SK-MEL-5 (cell line): ENCODE measurements around the gene IL12RB2. TPM values are rescaled to one million over a fixed set of nuclear protein-coding genes. Genes with fewer than 3 reads are reported as not detected.
"Not testable (repeated sequence)": the region's sequence is repeated elsewhere in the genome, so short reads cannot be mapped to it uniquely, and the experiment has no call there.

Experiments
- DNase-seq: peaks from one replicate; pipeline ENCODE4 v3.0.0-alpha.2; 2016; ENCODE audit warnings: low read depth, low spot score
- in situ Hi-C: cut with HindIII; loops from 2 replicates; pipeline ENCODE4 v1.10.0; 2016; ENCODE audit warnings: low sequenced_read_pairs, high pct_unique_total_duplicates, low pct_unique_long_range_greater_than_20kb
- total RNA-seq: library from RNA; depleted of rRNA; stranded (reverse); fragments of >200 nt; shearing (Covaris generic); gene quantifications from 2 replicates; pipeline ENCODE4 v1.2.3, GENCODE V29; 2014

IL12RB2 gene
- total RNA-seq, 1 experiment from 2014 or later = 29.8 TPM

GRCh38 chr1:67408148-67408547, 100.5 kb downstream of the IL12RB2 start:
- in situ Hi-C loops = no loop called here
- no peak for DNase-seq

DNA sequence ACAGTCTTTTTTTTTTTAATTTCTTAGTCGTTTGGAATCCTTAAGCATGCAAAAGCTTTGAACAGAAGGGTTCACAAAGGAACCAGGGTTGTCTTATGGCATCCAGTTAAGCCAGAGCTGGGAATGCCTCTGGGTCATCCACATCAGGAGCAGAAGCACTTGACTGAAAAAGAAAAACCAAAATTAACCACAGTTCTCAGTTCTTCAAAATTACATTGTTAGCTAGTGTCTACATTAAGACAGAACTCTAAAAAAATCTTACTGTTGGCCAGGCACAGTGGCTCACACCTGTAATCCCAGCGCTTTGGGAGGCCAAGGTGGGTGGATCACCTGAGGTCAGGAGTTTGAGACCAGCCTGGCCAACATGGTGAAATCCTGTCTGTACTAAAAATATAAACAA, 105.4 kb downstream of the IL12RB2 start:
- DNase-seq, in situ Hi-C loops: not testable (repeated sequence)

GRCh38 chr1:67414574-67414973, 106.9 kb downstream of the IL12RB2 start:
- in situ Hi-C loops = no loop called here
- no peak for DNase-seq

DNA sequence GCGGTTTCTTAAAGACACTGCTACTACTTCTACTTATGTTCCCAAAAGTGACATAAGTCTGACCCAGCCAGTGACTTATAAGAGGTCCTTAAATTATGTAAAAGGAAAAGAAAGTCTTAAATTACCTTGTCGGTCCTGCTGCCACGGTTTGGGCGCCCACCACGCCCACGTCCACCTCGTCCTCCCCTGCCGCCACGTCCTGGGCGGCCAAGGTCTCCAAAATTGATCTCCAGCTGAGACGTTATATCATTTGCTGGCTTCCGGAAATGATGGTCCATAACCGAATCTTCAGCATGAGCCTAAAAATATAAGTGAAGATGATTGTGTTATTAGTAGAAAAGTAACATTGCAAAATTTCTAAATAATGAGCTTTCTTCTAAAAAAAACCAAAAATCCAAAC, 107.4 kb downstream of the IL12RB2 start:
- DNase-seq = no peak
- in situ Hi-C loops = no loop called here

DNA sequence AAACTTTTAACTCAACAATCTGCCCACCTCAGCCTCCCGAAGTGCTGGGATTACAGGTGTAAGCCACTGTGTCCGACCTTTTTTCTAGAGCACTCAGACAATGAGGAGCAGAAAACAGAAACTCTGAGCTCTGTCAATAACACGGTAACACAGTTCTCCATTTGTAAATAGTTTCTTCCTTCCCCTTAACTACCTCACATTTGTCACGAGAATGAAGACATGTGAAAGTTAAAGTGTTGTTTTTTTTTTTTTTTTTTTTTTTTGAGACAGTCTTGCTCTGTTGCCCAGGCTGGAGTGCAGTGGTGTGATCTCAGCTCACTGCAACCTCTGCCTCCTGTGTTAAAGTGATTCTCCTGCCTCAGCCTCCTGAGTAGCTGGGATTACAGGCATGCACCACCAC, 110.1 kb downstream of the IL12RB2 start:
- in situ Hi-C loops, DNase-seq: not testable (repeated sequence)

DNA sequence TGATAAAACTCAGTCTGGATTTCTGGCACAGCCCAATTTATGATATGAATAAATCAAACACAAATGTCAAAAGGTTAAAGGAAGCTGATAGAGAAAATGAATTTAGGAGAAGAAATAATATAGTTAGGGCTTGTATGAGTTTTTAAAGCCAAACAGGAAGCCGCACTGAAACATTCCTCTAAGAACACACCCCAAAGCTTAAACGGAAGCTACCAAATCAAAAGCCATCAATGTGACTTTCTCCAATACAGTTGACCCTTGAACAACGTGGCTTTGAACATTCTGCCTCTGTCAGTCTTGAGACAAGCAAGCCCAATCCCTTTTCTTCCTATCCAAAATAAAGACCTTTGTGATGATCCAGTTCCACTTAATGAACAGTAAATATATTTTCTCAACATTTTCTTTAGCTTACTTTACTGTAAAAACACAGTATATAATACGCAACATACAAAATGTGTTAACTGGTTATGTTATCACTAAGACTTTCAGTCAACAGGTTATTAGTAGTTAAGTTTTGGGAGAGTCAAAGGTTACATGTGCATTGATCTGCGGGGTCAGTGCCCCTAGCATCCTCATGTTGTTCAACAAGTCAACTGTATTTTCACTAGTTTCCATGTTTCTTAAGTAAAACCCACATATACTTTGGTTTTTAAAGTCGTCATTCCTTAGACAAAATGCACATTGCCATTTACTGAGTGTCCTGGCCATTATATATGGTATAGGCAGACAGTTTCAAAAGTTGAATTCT, 111.3 kb downstream of the IL12RB2 start:
- in situ Hi-C loops = no loop called here

GRCh38 chr1:67420835-67421492, 113.3 kb downstream of the IL12RB2 start:
- DNase-seq = no peak
- in situ Hi-C loops = no loop called here

More for the DNA sequence above, 111.3 kb downstream of the IL12RB2 start:
- no peak for DNase-seq

- no peak for DNase-seq
- in situ Hi-C loops = no loop called here
These were observed 119.8 kb downstream of the IL12RB2 start for GRCh38 chr1:67427465-67427864.

GRCh38 chr1:67427947-67428346, 120.3 kb downstream of the IL12RB2 start:
- in situ Hi-C loops = no loop called here
- DNase-seq = no peak

DNA sequence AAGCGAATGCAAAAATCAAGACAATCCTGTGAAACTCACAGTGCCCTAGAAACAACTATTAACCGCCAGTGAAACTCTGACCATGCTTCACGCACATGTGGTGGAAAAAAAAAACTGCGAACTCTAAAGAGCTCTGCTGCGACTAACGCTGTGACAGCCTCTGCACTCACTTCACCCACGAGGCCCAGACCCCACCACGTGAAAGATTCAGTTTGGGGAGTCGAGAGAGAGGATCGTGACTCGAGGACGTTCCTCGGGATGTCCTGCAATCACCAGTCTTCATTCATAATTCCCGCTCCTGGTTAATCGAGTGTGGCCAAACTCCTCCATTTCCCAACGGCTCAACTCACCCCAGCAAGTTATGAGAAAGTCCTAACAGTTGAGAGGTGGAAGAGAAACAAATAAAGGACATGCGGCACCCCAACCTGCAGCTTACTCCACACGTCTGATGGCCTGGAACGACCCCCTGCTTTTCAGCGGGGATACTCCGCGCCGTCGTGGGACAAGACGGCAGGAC, 121.4 kb downstream of the IL12RB2 start:
- in situ Hi-C loops = no loop called here
- DNase-seq = peak; percentile 38

- DNase-seq = no peak
- in situ Hi-C loops = no loop called here
These were observed 122.1 kb downstream of the IL12RB2 start for GRCh38 chr1:67429528-67430357.

GRCh38 chr1:67430358-67431155, 122.9 kb downstream of the IL12RB2 start, which contains the start of gene SERBP1:
Gene SERBP1 (minus strand): TSS chr1:67430402. CDS start chr1:67430300, 102 bp downstream.
- peak; percentile 97 for DNase-seq
- in situ Hi-C loops = no loop called here

GRCh38 chr1:67431156-67431765, 123.6 kb downstream of the IL12RB2 start:
- in situ Hi-C loops = no loop called here
- DNase-seq = no peak

DNA sequence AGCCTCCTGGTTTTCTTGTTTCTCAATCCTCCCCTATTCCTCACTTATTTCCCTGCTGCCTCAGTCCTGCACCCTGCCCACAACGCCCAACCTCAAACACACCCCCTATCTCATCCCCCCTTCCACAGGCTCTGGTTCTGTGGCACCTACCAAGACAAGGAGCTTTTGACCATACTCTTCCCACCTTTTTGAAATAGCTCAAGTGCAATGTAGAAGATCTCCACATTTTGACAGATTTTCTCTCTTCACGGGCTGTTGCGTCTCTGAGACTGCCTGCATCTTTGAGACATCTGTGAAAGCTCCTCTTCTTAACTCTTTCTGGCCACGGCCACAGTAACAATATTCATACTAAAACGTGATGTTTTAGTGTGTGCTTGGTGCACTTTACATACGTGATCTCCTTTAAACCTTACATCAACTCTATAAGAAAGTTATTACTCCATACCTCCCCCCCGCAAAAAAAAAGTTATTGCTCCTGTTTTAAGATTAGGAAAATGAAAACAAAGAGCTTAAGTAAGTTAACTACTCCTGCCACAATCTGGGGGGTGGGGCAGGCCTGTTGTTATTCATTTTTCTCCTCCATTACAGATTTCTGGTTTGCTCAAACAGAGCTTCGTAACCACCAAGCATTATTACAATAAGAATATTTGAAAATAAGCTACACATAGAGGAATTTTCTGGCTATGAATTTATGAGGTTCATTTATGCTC, 124.4 kb downstream of the IL12RB2 start:
- in situ Hi-C loops = no loop called here
- peak; percentile 26 for DNase-seq

DNA sequence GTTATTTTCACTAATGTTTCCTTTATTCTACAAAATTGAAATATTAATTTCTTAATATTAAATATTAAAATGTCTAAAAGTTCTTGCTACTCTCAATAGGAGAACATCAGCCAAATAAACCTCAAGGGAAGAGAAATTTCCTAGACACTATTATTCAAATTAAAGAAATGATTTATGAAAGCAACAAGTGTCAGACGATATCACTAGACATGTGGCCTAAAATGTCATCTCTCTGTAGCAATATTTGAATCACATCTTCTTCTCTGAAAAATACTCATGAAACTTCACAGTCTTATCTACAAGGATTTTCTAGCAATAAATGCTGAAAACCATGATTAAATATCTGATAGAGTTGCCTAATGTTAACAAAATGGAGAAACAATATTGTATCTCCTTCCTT, 125.1 kb downstream of the IL12RB2 start:
- in situ Hi-C loops = no loop called here
- no peak for DNase-seq

DNA sequence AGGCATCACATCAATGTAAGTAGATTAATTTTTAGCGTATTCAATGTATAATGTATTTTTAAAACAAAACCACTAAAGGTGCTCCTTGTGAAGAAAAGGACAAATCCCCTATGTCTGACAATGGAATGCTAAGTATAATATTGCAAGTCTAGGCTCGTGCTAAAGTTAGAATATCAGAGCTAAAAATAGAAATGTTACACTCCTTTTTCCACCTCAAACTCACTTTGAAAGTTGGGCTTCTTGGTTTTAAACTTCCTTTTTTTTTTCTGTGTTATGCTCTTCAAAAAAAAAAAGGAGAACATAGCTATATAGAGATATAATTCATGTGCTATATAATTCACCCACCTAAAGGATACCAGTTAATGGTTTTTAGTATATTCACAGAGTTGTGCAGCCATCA, 126.2 kb downstream of the IL12RB2 start:
- no peak for DNase-seq
- in situ Hi-C loops = no loop called here
